Measurements from ENCODE around the gene FOXO6.

Gene FOXO6

DNA sequence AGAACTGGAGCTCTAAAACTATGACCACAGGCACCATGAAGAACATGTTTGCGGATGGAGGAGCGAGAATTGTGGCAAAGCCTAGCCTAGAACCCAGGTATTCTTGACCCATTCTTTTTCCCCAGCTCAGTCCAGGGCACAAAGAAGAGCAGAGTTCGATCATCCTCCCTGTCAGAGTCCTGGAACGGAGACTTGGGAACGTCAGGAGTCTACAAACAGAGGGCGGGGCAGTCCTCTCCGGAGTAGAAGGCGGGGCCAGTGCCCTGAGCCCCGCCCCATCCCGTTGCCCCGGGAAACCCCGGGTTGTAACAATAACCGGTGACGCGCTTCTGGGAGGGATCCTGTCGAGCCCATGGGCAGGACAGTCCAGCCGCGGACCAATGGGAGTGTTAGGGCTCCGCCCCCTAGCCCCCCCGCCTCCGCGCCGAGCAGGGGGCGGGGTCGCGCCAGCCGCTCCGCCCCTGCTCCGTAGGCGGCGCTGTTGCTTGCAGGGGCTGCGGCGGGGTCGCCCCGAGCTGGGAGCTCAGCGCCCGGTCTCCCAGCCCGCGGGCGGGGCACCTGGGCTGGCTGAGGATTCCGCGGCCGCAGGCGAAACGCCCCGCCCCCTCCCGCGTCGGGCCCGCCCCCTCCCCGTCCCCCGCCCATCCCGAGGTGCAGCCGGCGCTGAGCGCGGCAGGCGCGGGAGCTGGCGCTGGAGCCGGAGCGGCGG lies at the start of gene FOXO6:
Gene FOXO6 (plus strand): TSS at position 649 of the 709 bp plus-strand sequence.
- peak; percentile 96 for DNase-seq

DNA sequence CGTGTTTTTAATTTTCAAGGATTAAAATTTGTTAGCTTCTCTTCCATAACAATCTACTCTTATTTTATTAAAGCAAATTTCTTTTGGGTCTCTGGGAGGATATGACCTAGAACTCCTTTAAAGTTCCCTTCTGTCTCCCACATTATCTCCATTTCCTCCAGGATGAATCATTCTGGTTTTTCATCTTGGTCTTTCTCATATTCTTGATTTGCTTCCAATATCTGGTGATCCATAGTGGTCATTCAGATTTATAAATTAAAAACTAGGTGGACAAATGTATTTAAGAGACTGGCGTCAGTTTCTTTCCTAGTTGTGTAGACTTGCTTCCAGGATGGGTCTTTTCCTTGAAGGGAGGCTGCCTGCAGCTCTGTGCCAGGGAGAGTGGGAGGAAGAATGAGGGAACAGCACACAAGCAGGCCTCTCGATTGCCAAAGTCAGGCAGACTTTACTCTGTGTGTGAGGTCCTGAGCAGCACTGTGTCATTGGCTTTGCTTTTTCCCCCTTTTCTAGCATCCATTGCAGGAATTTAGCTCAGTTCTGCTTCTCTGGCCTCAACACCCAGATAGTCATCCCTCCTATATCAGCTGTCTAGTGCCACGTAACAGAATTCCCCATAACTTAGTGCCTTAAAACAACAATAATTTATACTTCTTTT lies 48.1 kb upstream of the FOXO6 start:
- no peak for DNase-seq

DNA sequence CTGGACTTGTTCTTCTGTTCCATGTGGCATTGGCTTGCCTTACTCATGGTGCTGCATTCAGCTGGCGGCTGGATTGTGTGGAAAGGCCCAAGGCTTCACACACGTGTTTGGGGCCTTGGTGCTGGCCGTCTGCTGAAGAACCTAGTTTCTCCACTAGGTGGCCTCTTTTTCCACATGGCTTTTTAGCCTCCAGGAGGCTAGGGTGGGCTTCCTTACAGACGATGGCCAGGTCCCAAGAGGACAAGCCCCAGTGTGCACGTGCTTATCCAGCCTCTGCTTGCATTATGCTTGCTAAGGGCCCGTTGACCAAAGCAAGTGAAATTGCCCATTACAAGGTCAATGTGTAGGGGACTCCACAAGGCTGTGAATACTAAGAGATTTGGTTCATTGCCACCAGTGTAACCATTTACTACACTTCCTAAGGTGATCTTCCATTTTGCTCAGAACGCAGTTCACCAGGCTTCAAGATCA lies 47.5 kb upstream of the FOXO6 start:
- peak; percentile 20 for DNase-seq

DNA sequence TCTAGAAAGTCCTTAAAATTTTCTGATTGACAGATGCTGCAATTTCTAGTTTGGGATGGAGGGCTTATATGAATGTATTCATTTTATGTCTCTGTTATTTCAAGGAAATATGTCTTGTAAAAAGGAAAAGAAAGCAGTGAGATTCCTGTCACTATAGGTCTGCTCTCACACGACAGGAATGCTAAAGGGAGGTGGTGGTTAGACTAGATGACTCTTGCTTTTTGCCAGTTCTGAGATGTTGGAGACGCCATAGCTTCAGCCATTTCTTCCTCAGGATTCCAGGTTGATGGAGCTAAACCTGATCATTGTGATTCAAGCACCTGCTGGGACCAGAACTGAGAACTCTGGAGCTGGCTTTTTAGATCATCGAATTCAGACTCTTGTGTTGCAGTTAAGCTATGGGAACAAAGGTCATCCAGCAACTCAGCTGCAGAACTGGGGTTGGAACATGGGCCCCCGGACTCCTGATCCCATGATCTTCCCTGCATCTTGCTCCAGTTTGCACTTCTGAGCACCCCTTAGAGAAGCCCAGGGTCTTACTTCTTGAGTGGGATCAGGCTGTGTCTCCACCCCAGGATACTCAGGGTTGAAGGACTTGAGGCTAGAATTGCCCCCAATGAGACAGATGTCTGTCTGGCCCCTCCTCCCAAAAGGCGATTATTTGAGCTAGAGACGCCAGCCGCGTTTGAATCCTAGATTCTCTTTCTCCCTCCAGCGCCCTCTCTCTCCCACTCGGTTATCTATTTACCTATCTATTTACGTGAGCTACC lies 46.7 kb upstream of the FOXO6 start:
- no peak for DNase-seq

DNA sequence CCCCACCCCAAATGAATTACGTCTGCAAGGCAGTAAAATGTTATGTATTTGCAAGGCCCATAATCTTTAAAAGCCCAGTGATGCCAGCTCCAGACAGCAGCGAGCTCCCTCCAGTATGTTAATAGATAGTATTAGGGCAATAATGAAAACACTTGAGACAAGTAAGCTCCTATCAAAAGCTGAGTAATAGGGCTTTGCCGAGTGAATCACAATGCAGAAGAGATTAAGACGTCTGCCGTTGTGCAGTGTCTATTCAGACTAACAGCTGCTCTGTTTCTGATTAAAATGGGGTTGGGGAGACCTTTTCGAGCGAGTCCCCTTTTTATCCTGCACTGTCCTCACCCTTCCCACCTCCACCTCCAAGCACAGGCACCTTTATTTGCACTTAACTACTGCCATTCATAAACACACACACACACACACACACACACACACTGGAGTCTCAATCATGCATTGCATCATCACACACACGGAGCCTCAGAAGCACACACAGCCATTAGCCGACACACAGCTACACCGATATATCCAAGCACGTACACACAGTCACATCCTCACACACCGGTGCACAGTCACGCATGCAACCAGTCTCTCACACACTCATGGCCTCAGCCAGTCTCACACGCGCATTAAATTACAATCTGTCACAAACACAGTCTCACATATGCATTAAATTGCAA lies 46.0 kb upstream of the FOXO6 start:
- DNase-seq, result no peak

DNA sequence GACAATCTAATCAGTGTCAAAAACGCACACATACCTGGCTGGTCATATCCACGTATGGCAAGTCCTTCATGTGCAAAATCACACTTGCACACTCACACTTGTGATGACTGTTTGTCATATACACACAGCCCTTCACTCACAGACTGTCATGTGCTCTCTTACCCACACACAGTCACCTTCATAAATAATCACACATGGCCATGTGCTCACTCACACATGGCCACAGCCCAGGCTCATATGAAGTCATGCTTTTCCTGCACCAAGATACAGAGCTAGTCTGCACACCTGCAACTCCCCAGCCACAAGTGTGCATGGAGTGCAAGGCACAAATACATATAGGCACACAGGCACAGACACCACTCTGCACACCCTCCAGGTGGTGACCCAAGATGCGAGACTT lies 45.4 kb upstream of the FOXO6 start:
- DNase-seq, result no peak

DNA sequence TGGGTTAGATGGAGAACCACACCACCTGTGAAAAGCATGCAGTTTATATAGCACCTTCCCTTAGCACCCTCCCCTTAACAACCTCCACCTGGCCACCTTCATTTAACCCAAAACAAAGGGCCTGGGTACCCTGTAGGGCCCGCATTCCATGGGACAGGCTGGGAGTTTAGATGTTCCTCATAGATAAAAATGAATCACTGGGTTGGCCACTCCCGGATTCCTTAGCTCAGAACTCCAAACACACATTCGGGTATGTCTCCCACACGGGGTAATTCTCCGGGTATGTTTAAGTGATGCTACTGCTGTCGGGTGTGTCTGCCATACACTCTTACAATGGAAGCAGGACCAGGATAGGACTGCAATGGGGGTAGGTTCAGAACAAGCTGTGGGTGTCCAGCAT lies 43.9 kb upstream of the FOXO6 start:
- no peak for DNase-seq

DNA sequence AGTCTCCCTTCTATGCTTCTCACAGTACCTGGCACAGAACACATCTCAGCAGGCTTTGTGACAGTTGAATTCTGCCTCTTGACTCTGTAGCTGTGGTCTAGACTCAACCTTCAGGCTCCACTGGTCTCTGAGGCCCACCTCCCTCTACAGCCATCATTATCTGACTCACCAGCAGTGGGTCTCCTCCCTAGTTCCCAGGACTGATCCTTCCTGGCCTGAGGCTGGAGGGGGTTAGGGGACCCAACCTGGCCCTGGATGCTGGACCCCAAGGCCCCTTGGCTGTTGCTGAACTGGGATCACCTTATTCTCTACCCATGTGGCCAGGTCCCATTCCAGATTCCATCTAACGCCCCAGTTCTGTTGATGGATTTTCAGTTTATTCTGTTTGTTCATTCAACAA lies 43.1 kb upstream of the FOXO6 start:
- no peak for DNase-seq

DNA sequence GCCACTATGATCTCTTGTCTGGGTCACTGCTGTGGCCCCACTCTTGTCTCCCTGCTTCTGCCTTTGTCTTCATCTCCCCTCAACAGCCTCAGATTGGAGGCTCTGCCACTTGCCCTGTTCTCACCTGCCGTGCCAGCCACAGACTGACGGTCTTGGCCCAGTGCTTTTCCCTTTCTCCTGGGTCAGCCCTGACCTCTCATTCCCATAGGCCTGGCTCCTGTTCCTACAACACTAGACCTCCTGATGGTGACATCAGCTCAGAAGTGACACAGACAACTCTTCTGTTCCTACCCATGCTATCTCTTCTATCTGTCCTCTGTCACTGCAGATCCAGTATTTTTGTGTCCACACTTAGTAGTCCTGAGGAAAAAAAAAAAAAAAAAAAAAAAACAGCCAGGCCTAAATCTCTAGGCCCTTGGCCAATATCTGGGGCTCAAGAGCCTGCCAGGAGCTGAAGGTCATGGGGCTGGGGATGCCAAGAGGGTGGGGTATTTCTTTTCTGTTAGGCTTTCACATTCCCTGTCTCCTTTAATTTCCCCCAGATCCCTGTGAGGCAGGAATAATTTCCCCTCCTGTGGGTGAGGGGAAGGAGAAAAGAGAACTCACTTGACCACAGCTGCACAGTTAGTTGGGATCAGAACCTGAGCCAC lies 42.0 kb upstream of the FOXO6 start:
- no peak for DNase-seq

DNA sequence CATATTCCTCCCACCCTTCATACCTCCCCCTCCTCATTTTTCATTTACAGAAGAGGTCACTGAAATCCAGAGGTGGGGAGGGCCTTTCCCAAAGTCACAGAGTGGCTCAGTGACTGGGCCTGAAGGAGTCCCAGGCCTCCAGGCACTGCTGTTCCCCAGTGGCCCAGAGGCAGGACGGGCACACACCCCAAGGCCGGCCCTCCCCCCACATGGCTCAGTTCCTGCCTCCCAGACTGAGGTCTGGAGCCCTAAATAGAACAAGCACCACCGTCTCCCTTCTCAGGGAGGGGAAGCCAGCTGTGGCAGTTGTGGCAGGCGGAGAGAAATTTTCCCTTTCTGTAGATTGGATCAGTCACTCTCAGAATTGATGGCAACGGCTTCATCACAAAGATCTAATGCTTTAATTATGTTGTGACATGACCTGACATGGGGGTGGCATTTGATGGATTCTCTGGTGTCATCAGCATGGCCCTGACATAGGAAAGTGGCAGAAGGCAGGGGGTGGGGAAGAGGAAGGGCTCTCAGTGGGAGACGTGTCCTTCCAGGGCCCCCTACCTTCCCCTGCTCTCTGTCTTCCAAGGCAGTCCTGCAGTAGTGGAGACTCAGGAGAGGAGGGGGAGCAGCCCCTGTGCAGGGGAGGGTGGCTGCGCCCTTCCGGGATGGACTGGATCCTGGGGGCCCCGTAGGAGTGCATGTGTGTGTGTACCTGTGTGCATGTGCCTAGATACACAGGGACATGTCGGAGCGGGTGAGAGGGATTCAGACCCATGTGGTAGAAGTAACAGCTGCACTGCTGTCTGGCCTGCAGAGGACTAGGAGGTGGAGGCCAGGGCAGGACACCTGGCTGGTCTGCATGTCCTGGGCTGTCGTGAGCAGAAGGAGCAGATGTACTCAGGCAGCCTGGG lies 41.2 kb upstream of the FOXO6 start:
- DNase-seq, result no peak

DNA sequence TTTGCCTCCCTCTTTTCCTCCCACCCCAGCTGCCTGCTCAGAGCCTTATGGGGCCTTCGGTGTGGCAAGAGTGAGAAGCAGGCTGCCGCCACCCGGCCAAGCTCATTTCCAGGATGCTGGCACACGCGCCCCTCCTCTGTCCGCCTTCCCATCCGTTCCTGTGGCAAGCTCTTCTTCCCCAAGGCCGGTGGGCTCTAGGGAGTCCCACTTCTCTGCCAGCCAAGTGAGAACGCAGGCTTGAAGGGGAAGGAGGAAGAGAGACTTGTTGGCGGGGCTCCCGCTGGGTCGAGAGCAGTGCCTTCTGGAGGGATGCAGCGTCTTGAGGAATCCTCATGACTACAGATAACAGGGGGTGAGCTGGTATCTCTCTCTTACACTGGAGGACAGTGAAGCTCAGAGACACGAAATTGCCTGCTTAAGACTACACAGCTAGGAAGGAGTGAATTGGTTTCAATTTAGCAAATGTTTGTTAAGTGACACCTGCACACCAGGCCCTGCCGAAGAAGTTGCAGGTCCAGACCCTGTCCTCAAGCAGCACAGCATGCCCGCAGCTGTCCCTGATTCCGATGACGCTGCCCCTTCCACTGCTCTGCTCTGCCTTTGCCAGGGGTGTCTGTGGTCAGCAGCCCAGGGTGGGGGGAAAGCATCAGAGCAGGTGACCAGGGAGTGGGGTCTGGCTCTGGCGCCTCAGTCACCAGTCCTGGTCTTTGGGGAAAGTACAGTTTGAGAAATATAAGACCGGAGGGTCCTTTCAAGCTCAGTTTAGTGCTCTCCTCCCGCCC lies 40.1 kb upstream of the FOXO6 start:
- no peak for DNase-seq

DNA sequence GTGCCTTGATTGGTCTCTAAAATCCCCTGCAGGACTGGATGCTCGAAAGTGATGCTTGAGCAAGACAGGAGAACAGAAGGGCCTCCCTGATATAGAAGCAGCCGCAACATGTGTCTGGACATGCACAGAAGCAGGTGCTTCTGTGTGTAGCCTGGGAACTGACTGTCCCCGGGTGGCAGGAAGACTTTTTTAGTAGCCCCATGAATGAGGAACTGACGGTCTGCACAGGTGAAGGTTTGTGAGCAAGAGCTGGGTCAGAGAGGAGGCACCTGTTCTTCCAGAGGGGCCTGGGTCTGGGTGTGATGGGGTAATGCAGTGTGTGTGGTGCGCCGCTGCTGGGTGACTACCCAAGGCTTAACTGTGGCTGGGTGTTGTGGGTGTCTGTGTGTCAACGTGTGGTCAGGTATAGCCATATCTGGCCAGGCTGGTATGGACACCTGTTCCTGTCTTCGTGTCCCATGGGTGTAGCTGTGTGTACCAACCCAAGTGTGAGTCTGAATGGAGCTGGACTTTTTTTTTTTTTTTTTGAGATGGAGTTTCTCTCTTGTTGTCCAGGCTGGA lies 39.1 kb upstream of the FOXO6 start:
- DNase-seq, result no peak

DNA sequence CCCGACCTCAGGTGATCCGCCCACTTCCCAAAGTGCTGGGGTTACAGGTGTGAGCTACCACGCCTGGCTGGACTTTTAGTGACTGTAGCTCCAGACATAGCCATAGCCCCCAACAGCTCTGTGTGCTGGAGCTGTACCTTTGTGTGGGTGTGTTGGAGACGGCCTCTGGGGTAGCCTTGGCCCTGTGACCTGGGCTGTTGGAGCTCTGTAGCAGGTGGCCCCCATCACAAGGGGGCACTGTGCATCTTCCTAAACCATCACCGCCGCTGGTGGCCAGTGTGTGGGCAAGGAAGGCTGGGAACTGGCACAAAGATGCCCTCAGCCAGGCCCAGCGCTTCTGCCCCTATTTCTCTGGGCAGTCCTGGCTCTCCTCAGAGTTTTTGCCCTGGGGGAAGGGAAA lies 38.4 kb upstream of the FOXO6 start:
- DNase-seq, result no peak

DNA sequence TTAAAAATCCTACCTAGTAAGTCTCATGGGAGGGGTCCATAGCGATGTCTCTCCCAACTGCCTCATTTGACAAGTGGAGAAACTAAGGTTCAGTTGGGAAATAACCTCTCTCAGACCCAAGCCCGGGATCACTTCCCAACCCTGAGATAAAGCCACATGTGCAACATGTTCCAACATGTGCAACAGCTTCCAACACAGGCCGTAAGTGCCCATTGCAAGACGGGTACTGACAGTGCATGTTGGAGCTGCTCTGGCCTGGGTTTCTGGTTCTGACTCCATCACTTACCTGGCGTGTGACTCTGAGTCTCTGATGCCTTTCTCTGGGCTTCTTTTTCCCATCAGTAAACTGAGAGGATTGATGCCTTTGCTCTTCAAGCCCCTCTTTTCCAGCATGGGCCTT lies 38.0 kb upstream of the FOXO6 start:
- DNase-seq, result no peak

DNA sequence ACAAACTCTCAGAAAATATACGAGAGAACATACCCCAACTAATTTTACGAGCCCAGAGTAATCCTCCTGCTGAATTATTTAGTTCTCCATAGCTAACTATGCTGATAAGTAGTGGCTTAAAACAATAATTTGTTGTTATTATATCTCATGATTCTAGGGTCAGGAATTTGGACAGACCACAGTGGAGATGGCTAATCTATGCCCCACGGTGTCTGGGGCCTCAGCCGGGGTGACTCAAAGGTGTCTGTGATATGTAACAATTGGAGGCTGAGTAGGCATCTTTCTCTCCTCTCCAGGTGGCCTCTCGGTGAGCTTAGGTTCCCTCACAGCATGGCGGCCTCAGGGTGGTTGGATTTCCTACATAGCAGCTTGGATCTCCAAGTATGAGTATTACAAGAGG lies 35.4 kb upstream of the FOXO6 start:
- DNase-seq, result no peak

DNA sequence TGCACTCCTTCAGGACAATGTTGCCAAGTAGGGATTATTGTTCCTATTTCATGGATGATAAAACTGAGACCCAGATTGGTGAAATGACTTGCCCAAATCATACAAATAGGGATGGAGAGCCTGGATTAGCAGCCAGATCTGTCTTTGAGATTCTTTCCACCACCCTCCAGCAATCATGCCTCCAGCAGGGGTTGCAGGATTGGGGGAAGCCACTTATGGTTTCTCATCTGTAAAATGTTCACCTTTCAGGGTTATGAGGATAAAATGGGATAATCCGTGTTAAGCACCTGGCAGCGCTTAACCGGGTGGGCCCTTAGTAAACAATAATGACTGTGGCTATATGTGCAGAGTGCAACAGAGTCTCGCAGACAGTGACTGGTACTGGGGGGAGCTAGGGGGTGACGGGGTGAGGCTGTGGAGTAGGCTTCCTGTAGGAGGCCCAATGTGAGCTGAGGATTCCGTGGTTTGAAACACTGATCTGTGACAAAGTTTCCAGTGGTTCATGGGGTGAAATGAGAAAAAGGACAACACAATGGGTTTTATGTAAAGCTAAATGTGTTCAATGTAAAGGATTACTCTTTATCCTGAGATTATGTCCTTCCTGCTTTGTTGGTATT lies 33.7 kb upstream of the FOXO6 start:
- no peak for DNase-seq

DNA sequence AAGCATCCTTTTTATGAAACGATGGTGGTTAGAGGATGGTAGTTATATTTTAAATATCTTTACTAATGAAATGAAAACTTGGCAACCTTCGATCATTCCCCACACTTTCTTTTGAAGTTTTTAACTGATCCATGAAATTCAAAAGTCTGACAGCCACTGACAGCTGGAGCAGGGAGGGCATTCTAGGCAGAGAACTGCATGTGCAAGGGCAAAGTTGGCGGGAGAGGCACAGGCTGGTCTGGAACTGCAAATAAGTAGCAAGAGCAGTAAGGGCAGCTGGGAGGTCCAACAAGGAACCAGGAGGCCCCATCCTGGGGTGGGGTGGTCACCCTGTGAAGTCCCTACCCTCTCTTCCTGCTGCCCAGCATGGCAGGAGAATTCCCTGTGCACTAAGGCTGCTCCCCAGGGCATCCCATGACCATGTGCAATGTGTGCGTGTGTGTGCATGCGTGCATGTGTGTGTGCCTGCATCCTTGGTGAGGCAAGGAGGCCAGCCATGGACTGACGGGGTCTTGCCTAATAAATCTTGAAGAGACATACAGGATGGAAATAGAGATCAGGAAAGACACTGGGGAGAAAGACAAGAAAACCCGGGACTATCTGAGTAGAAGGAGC lies 33.1 kb upstream of the FOXO6 start:
- DNase-seq, result no peak

DNA sequence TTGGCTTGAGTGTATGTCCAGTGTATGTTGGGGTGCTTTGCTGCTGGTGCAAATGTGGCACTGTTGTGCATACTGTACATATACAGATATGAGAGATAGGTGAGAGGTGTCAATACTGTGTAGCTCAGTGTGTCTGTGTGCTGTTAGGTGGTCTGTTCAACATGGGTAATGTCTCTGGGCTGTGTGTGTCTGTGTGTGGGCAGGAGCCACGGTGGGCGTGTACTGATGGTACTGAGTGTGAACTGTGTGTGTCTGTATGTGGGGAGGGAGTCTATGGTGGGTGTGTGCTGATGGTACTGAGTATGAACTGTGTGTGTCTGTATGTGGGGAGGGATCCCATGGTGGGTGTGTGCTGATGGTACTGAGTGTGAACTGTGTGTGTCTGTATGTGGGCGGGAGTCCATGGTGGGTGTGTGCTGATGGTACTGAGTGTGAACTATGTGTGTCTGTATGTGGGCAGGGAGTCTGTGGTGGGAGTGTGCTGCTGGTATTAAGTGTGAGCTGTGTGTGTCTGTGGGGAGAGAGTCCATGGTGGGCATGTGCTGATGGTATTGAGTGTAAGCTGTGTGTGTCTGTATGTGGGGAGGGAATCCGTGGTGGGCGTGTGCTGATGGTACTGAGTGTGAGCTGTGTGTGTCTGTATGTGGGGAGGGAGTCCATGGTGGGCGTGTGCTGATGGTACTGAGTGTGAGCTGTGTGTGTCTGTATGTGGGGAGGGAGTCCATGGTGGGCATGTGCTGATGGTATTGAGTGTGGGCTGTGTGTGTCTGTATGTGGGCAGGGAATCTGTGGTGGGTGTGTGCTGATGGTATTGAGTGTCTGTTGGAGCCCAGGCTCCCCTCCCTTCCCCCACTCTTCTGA lies 32.2 kb upstream of the FOXO6 start:
- DNase-seq, result no peak

Measured in CD4-positive, alpha-beta T cell treated with Interleukin-4 for 4 hours (primary cell).